ENCODE results near the gene PIPOX.

- TF ChIP-seq EZH2 (IDR thresholded peaks at IDR 0.05) (no peak), POLR2AphosphoS5 (IDR thresholded peaks at IDR 0.05; ENCODE audit: borderline replicate concordance, low read depth, low read length) (no peak)
Observed at GRCh38 chr17:29000973-29001372, 42.0 kb upstream of the PIPOX start.

Data from SK-N-MC (cell line).